ENCODE results near the gene DSCAML1.

DNA sequence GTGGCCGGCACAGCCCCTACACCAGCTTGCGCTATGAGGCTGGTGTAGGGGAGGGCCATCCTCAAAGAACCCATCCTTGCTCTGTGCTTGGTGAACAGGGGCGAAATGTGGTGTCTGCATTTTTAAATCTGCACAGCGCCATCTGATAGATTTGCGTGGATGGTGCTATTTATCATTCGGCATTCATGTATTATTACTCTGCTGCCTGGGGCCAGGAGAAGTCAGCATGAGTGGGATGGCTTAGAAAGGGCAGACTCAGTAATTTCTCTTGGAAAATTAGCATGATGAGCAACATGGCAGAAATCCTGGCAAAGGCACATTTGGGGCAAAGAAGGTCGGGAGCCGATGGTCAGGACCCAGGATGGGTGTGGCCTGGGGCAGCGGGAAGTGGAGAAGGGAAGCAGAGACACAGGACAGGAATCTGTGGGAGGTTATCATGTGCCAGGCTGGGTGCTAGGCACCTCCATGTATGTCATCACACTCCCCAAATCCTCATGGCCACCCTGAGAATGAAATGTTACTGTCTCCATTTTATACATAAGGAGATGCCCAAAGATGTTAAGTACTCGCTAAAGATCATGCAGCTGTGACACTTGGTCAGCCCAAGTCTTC lies 320.4 kb downstream of the DSCAML1 start:
- TF ChIP-seq BHLHE40 (IDR thresholded peaks at IDR 0.05; ENCODE audit: borderline replicate concordance) (no peak), LEF1 (IDR thresholded peaks at IDR 0.05; ENCODE audit: borderline replicate concordance) (no peak), ZNF384 (IDR thresholded peaks at IDR 0.05) (no peak), FOXA1 (IDR thresholded peaks at IDR 0.05) (no peak), PKNOX1 (IDR thresholded peaks at IDR 0.05) (no peak), FOXK2 (IDR thresholded peaks at IDR 0.05) (no peak), HDGF (IDR thresholded peaks at IDR 0.05; ENCODE audit: borderline replicate concordance) (no peak), SUZ12 (IDR thresholded peaks at IDR 0.05) (no peak), CTBP1 (IDR thresholded peaks at IDR 0.05; ENCODE audit: borderline replicate concordance) (no peak)
